OCI-LY7 (cell line): ENCODE measurements around the gene KCNIP4. TPM values are rescaled to one million over a fixed set of nuclear protein-coding genes. Genes with fewer than 3 reads are reported as not detected.

Experiments
- BruUV-seq: library from RNA; stranded (reverse); fragments of 400-500 nt; replicated peaks from 2 replicates; lab custom pipeline; 2021; lab: Mats Ljungman, UMichigan
- CTCF ChIA-PET: fragments of 300-600 bp; sonication (Branson Sonifier 250); formaldehyde crosslinking; loops from one replicate; lab custom pipeline; 2022; ENCODE audit warnings: antibody characterized with exemption; ENCODE audit not compliant: unreplicated experiment; lab: Charles Lee
- POLR2A ChIA-PET: fragments of 300-600 bp; sonication (Branson Sonifier 250); formaldehyde crosslinking; loops from one replicate; lab custom pipeline; 2022; ENCODE audit warnings: antibody characterized with exemption; lab: Charles Lee
- DNase-seq: peaks from one replicate; pipeline ENCODE4 v3.0.0-alpha.2; 2015; ENCODE audit warnings: low spot score
- H2AFZ ChIP-seq: fragments of 200-600 bp; sonication (generic), shearing (Covaris generic); 2 replicates; pipeline ENCODE4 v1.6.1; 2014; ENCODE audit warnings: mild to moderate bottlenecking, antibody characterized with exemption, low read length, moderate library complexity
- H3K27ac ChIP-seq: fragments of 200-600 bp; sonication (generic); 2 replicates; pipeline ENCODE4 v1.5.1; 2014; ENCODE audit warnings: mixed run types, low read depth, mild to moderate bottlenecking, moderate library complexity, low read length, inconsistent platforms; ENCODE audit not compliant: poor library complexity, severe bottlenecking
- H3K36me3 ChIP-seq: fragments of 200-600 bp; sonication (generic); 2 replicates; pipeline ENCODE4 v1.6.1; 2014; ENCODE audit warnings: mild to moderate bottlenecking, antibody characterized with exemption, low read length, moderate library complexity, mixed read lengths; ENCODE audit not compliant: insufficient read depth
- H3K4me1 ChIP-seq: fragments of 200-600 bp; sonication (generic); 2 replicates; pipeline ENCODE4 v1.5.1; 2014; ENCODE audit warnings: mild to moderate bottlenecking, low read length; ENCODE audit not compliant: insufficient read depth, poor library complexity, severe bottlenecking
- H3K4me2 ChIP-seq: fragments of 200-600 bp; sonication (generic); 2 replicates; pipeline ENCODE4 v1.6.1; 2014; ENCODE audit warnings: mild to moderate bottlenecking, low read length
- H3K4me3 ChIP-seq: fragments of 200-600 bp; sonication (generic); 2 replicates; pipeline ENCODE4 v1.5.1; 2014; ENCODE audit warnings: mild to moderate bottlenecking, low read depth, low read length; ENCODE audit not compliant: poor library complexity, severe bottlenecking
- H3K79me2 ChIP-seq: fragments of 200-600 bp; sonication (generic); 2 replicates; pipeline ENCODE4 v1.6.1; 2016; ENCODE audit warnings: low read depth, mild to moderate bottlenecking, low read length, moderate library complexity, mixed read lengths; ENCODE audit not compliant: insufficient read depth
- H3K9me2 ChIP-seq: fragments of 200-600 bp; sonication (generic); 2 replicates; pipeline ENCODE4 v1.6.1; 2016; ENCODE audit warnings: mild to moderate bottlenecking, low read length, mixed read lengths; ENCODE audit not compliant: insufficient read depth
- H3K9me3 ChIP-seq: fragments of 200-600 bp; sonication (generic); 2 replicates; pipeline ENCODE4 v1.6.1; 2014; ENCODE audit warnings: mild to moderate bottlenecking, mixed run types, low read length, mixed read lengths
- H4K20me1 ChIP-seq: fragments of 200-600 bp; sonication (generic); 2 replicates; pipeline ENCODE4 v1.6.1; 2014; ENCODE audit warnings: mild to moderate bottlenecking, antibody characterized with exemption, low read length, moderate library complexity, mixed read lengths; ENCODE audit not compliant: insufficient read depth
- CTCF ChIP-seq: fragments of 200-600 bp; sonication (generic); conservative IDR thresholded peaks from 2 replicates; pipeline ENCODE4 v1.5.1; 2014; ENCODE audit warnings: mild to moderate bottlenecking, antibody characterized with exemption, low read length, moderate library complexity, mixed read lengths
- EZH2phosphoT487 ChIP-seq: fragments of 200-600 bp; sonication (generic); IDR thresholded peaks from 2 replicates; pipeline ENCODE4 v1.6.1; 2018; ENCODE audit warnings: low read depth, borderline replicate concordance, mild to moderate bottlenecking, mixed run types, antibody characterized with exemption, low read length, moderate library complexity, mixed read lengths
- intact Hi-C: fragments of 100-400 bp; cut with micrococcal nuclease; formaldehyde crosslinking; loops from one replicate; pipeline ENCODE4 v1.10.0; 2022; ENCODE audit not compliant: unreplicated experiment
- total RNA-seq, 2 experiments: library from RNA; depleted of rRNA in 1 of 2; stranded (reverse); fragments of >200 nt in 1 of 2; shearing (Covaris generic) in 1 of 2; gene quantifications; 2 replicates each; pipeline ENCODE4 v1.2.3, GENCODE V29; 2014 to 2022

The KCNIP4 gene
- total RNA-seq, 2 experiments from 2014 or later: not detected

- Histone ChIP-seq H3K9me3 (no peaks in the 10 kb centered on the region), H3K4me1 (no peaks in the 10 kb centered on the region), H3K4me3 (no peak overlapping the region), H3K9me2 (no peaks in the 10 kb centered on the region), H3K79me2 (no peaks in the 10 kb centered on the region), H3K4me2 (no peak overlapping the region), H3K36me3 (no peaks in the 10 kb centered on the region), H4K20me1 (no peaks in the 10 kb centered on the region), H2AFZ (no peak overlapping the region), H3K27ac (no peak overlapping the region)
- intact Hi-C loops: no loop called here
- ChIA-PET CTCF (no interaction called here), POLR2A (interaction anchor here (0.6 kb wide), 1 partner anchor 453 kb away, joined by 3 read pairs; no protein-coding TSS in a partner anchor)
- BruUV-seq: no TSS peak
- DNase-seq: no peak
- TF ChIP-seq CTCF (no peak), EZH2phosphoT487 (no peak)
These were observed 493 bp upstream of the KCNIP4 start for GRCh38 chr4:21949073-21949457.

- intact Hi-C loops: no loop called here
- ChIA-PET POLR2A (no interaction called here), CTCF (no interaction called here)
- H4K20me1 ChIP-seq: no peaks in the 10 kb centered on the region
- no peak overlapping the region for H3K4me3 ChIP-seq
- H3K36me3 ChIP-seq: no peaks in the 10 kb centered on the region
- no peaks in the 10 kb centered on the region for H3K4me1 ChIP-seq
- no peak overlapping the region for H2AFZ ChIP-seq
- no peak overlapping the region for H3K4me2 ChIP-seq
- no peak overlapping the region for H3K27ac ChIP-seq
- no peaks in the 10 kb centered on the region for H3K79me2 ChIP-seq
- TF ChIP-seq EZH2phosphoT487 (no peak), CTCF (no peak)
- no peaks in the 10 kb centered on the region for H3K9me3 ChIP-seq
- H3K9me2 ChIP-seq: no peaks in the 10 kb centered on the region
- BruUV-seq: no TSS peak
- no peak for DNase-seq
These were observed 703 bp downstream of the KCNIP4 start for GRCh38 chr4:21947791-21948346.

- Histone ChIP-seq H3K79me2 (no peaks in the 10 kb centered on the region), H3K4me2 (no peak overlapping the region), H3K36me3 (no peaks in the 10 kb centered on the region), H2AFZ (no peak overlapping the region), H3K9me3 (no peaks in the 10 kb centered on the region), H3K27ac (no peak overlapping the region), H3K4me1 (no peaks in the 10 kb centered on the region), H3K4me3 (no peak overlapping the region), H4K20me1 (no peaks in the 10 kb centered on the region), H3K9me2 (no peaks in the 10 kb centered on the region)
- intact Hi-C loops: no loop called here
- ChIA-PET POLR2A (no interaction called here), CTCF (no interaction called here)
- BruUV-seq: no TSS peak
- no peak for DNase-seq
- no peak for TF ChIP-seq EZH2phosphoT487
- TF ChIP-seq CTCF: no peak
These were observed 1.7 kb downstream of the KCNIP4 start for GRCh38 chr4:21946858-21947257.
